Activated T-helper 1 cell treated with anti-CD3 and anti-CD28 coated beads, Interleukin-12 subunit alpha, Interleukin-12 subunit beta, Interleukin-2, Interleukin-4 antibody, amounts not matched to agents 30 ng/mL and 10 ng/mL and 1 ng/mL, durations not matched to agents 14 hours and 24 hours and 36 hours (primary cell): Measurements from ENCODE around the gene SLC30A10. TPM values are rescaled to one million over a fixed set of nuclear protein-coding genes. Genes with fewer than 3 reads are reported as not detected.
"Not testable (repeated sequence)": the region's sequence is repeated elsewhere in the genome, so short reads cannot be mapped to it uniquely, and the experiment has no call there.

ENCODE experiments used
- DNase-seq: peaks from one replicate; pipeline ENCODE4 v3.0.0; 2021; ENCODE audit warnings: low spot score
- H3K27ac Mint-ChIP-seq: one replicate; pipeline ENCODE4 v1.8.0; 2021; ENCODE audit warnings: mild to moderate bottlenecking, mixed read lengths
- H3K27me3 Mint-ChIP-seq: one replicate; pipeline ENCODE4 v1.8.0; 2022; ENCODE audit warnings: mild to moderate bottlenecking, moderate library complexity, mixed read lengths; ENCODE audit not compliant: insufficient read depth
- H3K36me3 Mint-ChIP-seq: one replicate; pipeline ENCODE4 v1.8.0; 2021; ENCODE audit warnings: low read depth, mixed read lengths
- H3K4me1 Mint-ChIP-seq: one replicate; pipeline ENCODE4 v1.8.0; 2021; ENCODE audit warnings: low read depth, mixed read lengths
- H3K4me3 Mint-ChIP-seq: one replicate; pipeline ENCODE4 v1.8.0; 2021; ENCODE audit warnings: mild to moderate bottlenecking, moderate library complexity, mixed read lengths
- H3K9me3 Mint-ChIP-seq: one replicate; pipeline ENCODE4 v1.8.0; 2021; ENCODE audit warnings: mixed read lengths
- intact Hi-C: fragments of 100-400 bp; cut with micrococcal nuclease; formaldehyde crosslinking; loops from one replicate; pipeline ENCODE4 v1.15.1; 2024
- total RNA-seq: library from RNA; stranded (reverse); gene quantifications from 2 replicates; pipeline ENCODE4 v1.2.3, GENCODE V29; 2022

SLC30A10 gene
- total RNA-seq, 1 donor from 2014 or later: not detected

GRCh38 chr1:219949227-219949626 is 20.9 kb upstream of the SLC30A10 start:
- H3K27me3 Mint-ChIP-seq, H3K27ac Mint-ChIP-seq, H3K4me3 Mint-ChIP-seq, H3K4me1 Mint-ChIP-seq, H3K36me3 Mint-ChIP-seq, DNase-seq, H3K9me3 Mint-ChIP-seq, intact Hi-C loops: not testable (repeated sequence)

GRCh38 chr1:219948766-219949165 is 20.4 kb upstream of the SLC30A10 start:
- H3K4me1 Mint-ChIP-seq, intact Hi-C loops, H3K27me3 Mint-ChIP-seq, H3K9me3 Mint-ChIP-seq, H3K36me3 Mint-ChIP-seq, DNase-seq, H3K4me3 Mint-ChIP-seq, H3K27ac Mint-ChIP-seq: not testable (repeated sequence)

GRCh38 chr1:219945795-219946194 is 17.4 kb upstream of the SLC30A10 start:
- H3K36me3 Mint-ChIP-seq: no peaks in the 10 kb centered on the region
- no peak overlapping the region for H3K27ac Mint-ChIP-seq
- intact Hi-C loops: no loop called here
- no peak overlapping the region for H3K4me3 Mint-ChIP-seq
- H3K27me3 Mint-ChIP-seq: peaks cover 4% of the 10 kb centered on the region
- H3K4me1 Mint-ChIP-seq: no peaks in the 10 kb centered on the region
- no peak for DNase-seq
- H3K9me3 Mint-ChIP-seq: no peaks in the 10 kb centered on the region

GRCh38 chr1:219941179-219942118 is 13.1 kb upstream of the SLC30A10 start:
- intact Hi-C loops: no loop called here
- DNase-seq: no peak
- Mint-ChIP-seq H3K4me3 (no peak overlapping the region), H3K9me3 (no peaks in the 10 kb centered on the region), H3K36me3 (no peaks in the 10 kb centered on the region), H3K27me3 (peaks cover 11% of the 10 kb centered on the region), H3K4me1 (no peaks in the 10 kb centered on the region), H3K27ac (no peak overlapping the region)

- DNase-seq: no peak
- H3K27me3 Mint-ChIP-seq: peaks cover 11% of the 10 kb centered on the region
- no peaks in the 10 kb centered on the region for H3K36me3 Mint-ChIP-seq
- H3K4me1 Mint-ChIP-seq: no peaks in the 10 kb centered on the region
- no peak overlapping the region for H3K4me3 Mint-ChIP-seq
- intact Hi-C loops: no loop called here
- no peak overlapping the region for H3K27ac Mint-ChIP-seq
- no peaks in the 10 kb centered on the region for H3K9me3 Mint-ChIP-seq
Measured at GRCh38 chr1:219940707-219941106, 12.3 kb upstream of the SLC30A10 start.

- Mint-ChIP-seq H3K9me3 (no peaks in the 10 kb centered on the region), H3K4me1 (no peaks in the 10 kb centered on the region), H3K36me3 (no peaks in the 10 kb centered on the region), H3K27me3 (peaks cover 11% of the 10 kb centered on the region), H3K4me3 (no peak overlapping the region), H3K27ac (no peak overlapping the region)
- intact Hi-C loops: no loop called here
- DNase-seq: no peak
Measured at GRCh38 chr1:219938706-219939105, 10.3 kb upstream of the SLC30A10 start.

GRCh38 chr1:219933763-219934162 is 5.4 kb upstream of the SLC30A10 start:
- H3K9me3 Mint-ChIP-seq, H3K4me1 Mint-ChIP-seq, H3K36me3 Mint-ChIP-seq, H3K4me3 Mint-ChIP-seq, H3K27ac Mint-ChIP-seq, intact Hi-C loops, DNase-seq: not testable (repeated sequence)
- H3K27me3 Mint-ChIP-seq: peaks cover 25% of the 10 kb centered on the region

- H3K4me1 Mint-ChIP-seq: no peaks in the 10 kb centered on the region
- no peak overlapping the region for H3K4me3 Mint-ChIP-seq
- intact Hi-C loops: no loop called here
- DNase-seq: no peak
- H3K27ac Mint-ChIP-seq: no peak overlapping the region
- H3K36me3 Mint-ChIP-seq: no peaks in the 10 kb centered on the region
- no peaks in the 10 kb centered on the region for H3K9me3 Mint-ChIP-seq
- peaks cover 34% of the 10 kb centered on the region for H3K27me3 Mint-ChIP-seq
Measured at GRCh38 chr1:219931033-219931432, 2.7 kb upstream of the SLC30A10 start.

GRCh38 chr1:219928791-219929118 is 398 bp upstream of the SLC30A10 start:
- no peak for DNase-seq
- intact Hi-C loops: no loop called here
- Mint-ChIP-seq H3K36me3 (no peaks in the 10 kb centered on the region), H3K4me1 (no peaks in the 10 kb centered on the region), H3K4me3 (peak overlapping the region; percentile 63), H3K27me3 (peaks cover 40% of the 10 kb centered on the region), H3K9me3 (no peaks in the 10 kb centered on the region), H3K27ac (no peak overlapping the region)

- Mint-ChIP-seq H3K4me3 (peak overlapping the region; percentile 63), H3K27ac (no peak overlapping the region), H3K27me3 (peaks cover 40% of the 10 kb centered on the region), H3K4me1 (no peaks in the 10 kb centered on the region), H3K36me3 (no peaks in the 10 kb centered on the region), H3K9me3 (no peaks in the 10 kb centered on the region)
- intact Hi-C loops: no loop called here
- DNase-seq: no peak
Measured at GRCh38 chr1:219927298-219927955, 930 bp downstream of the SLC30A10 start.

GRCh38 chr1:219926363-219926998 is 1.9 kb downstream of the SLC30A10 start:
- no peak overlapping the region for H3K4me3 Mint-ChIP-seq
- DNase-seq: no peak
- H3K36me3 Mint-ChIP-seq: no peaks in the 10 kb centered on the region
- H3K27ac Mint-ChIP-seq: no peak overlapping the region
- H3K9me3 Mint-ChIP-seq: no peaks in the 10 kb centered on the region
- peaks cover 41% of the 10 kb centered on the region for H3K27me3 Mint-ChIP-seq
- intact Hi-C loops: no loop called here
- H3K4me1 Mint-ChIP-seq: no peaks in the 10 kb centered on the region

- H3K9me3 Mint-ChIP-seq: no peaks in the 10 kb centered on the region
- no peaks in the 10 kb centered on the region for H3K4me1 Mint-ChIP-seq
- no peaks in the 10 kb centered on the region for H3K36me3 Mint-ChIP-seq
- no peak overlapping the region for H3K4me3 Mint-ChIP-seq
- H3K27ac Mint-ChIP-seq: no peak overlapping the region
- no peak for DNase-seq
- H3K27me3 Mint-ChIP-seq: peaks cover 31% of the 10 kb centered on the region
- intact Hi-C loops: no loop called here
Measured at GRCh38 chr1:219924342-219924741, 4.0 kb downstream of the SLC30A10 start.

GRCh38 chr1:219917851-219918466 is 10.4 kb downstream of the SLC30A10 start:
- no peaks in the 10 kb centered on the region for H3K4me1 Mint-ChIP-seq
- intact Hi-C loops: no loop called here
- H3K4me3 Mint-ChIP-seq: no peak overlapping the region
- H3K27ac Mint-ChIP-seq: no peak overlapping the region
- no peak for DNase-seq
- peaks cover 4% of the 10 kb centered on the region for H3K27me3 Mint-ChIP-seq
- H3K9me3 Mint-ChIP-seq: no peaks in the 10 kb centered on the region
- H3K36me3 Mint-ChIP-seq: no peaks in the 10 kb centered on the region
